Measurements from ENCODE around the gene RNPS1. TPM values are rescaled to one million over a fixed set of nuclear protein-coding genes. Genes with fewer than 3 reads are reported as not detected.

Gene RNPS1
- total RNA-seq, 1 experiment from 2014 or later, result 250 TPM

DNA sequence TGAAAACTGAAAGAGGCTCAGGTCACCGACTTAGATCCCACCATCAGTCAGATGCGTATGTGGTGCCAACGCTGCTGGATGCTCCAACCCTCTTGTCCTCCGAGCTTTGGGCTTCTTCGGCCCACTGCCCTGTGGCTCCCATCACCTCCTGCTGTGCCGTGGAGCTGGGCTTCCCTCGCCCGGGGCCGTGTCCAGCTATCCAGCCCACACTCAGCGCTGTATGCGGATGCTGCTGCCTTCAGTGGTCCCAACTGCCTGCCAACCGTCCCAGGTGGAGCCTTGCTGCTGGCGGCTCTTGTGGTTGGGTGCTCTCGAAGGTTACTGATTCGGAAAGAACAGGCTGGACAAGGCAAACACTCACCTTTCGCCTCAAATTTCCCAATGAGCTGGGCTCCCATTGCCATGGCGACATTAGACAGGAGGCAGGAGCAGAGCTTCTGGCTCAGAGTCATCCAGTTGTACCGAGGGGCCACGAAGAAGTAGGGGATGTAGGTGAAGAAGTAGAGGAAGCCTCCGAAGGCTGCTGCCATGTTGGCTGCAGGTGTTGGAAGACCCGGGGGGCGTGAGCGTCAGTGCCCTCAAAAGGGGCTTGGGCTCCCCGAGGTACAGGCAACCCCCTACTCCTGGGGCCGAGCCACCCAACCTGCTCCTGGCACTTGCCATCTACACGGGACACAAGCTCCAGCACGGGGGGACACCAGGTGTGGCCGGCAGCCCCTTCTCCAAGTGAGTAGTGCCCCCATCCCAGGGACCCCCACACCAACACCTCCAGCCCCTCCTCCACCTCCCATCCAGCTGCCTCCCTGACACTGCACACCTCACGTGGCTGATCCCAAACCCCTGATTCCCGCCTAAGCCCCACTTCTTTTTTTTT, 40.4 kb upstream of the RNPS1 start:
- ChIA-PET POLR2A (ENCODE audit: unreplicated experiment) (no interaction called here), CTCF (no interaction called here)
- peak overlapping the region; percentile 38 for H3K4me2 ChIP-seq
- H3K9me3 ChIP-seq (ENCODE audit: insufficient read depth, low read depth), result no peaks in the 10 kb centered on the region
- H3K4me1 ChIP-seq (replicated peaks; ENCODE audit: insufficient read depth), result peaks cover 6% of the 10 kb centered on the region
- H3K36me3 ChIP-seq (ENCODE audit: low read depth), result no peaks in the 10 kb centered on the region
- no peaks in the 10 kb centered on the region for H3F3A ChIP-seq (ENCODE audit: insufficient read depth, low read depth)
- no peaks in the 10 kb centered on the region for H3K79me2 ChIP-seq (ENCODE audit: low read depth)
- no peaks in the 10 kb centered on the region for H3K27me3 ChIP-seq (ENCODE audit: insufficient read depth, low read depth)
- no peak overlapping the region for H3K27ac ChIP-seq
- intact Hi-C loops (cut with micrococcal nuclease; ENCODE audit: unreplicated experiment), result no loop called here
- no peak overlapping the region for H3K4me3 ChIP-seq
- DNase-seq, result peak in 1 of 2 experiments; percentile 60
- no peaks in the 10 kb centered on the region for H4K20me1 ChIP-seq (ENCODE audit: insufficient read depth)
- H2AFZ ChIP-seq, result no peak overlapping the region
- no peaks in the 10 kb centered on the region for H3K9me2 ChIP-seq (ENCODE audit: insufficient read depth)
- no TSS peak for BruUV-seq (replicated peaks)
- TF ChIP-seq, protein P1, sequence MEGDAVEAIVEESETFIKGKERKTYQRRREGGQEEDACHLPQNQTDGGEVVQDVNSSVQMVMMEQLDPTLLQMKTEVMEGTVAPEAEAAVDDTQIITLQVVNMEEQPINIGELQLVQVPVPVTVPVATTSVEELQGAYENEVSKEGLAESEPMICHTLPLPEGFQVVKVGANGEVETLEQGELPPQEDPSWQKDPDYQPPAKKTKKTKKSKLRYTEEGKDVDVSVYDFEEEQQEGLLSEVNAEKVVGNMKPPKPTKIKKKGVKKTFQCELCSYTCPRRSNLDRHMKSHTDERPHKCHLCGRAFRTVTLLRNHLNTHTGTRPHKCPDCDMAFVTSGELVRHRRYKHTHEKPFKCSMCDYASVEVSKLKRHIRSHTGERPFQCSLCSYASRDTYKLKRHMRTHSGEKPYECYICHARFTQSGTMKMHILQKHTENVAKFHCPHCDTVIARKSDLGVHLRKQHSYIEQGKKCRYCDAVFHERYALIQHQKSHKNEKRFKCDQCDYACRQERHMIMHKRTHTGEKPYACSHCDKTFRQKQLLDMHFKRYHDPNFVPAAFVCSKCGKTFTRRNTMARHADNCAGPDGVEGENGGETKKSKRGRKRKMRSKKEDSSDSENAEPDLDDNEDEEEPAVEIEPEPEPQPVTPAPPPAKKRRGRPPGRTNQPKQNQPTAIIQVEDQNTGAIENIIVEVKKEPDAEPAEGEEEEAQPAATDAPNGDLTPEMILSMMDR (conservative IDR thresholded peaks at IDR 0.05), result no peak
- TF ChIP-seq EZH2 (IDR thresholded peaks at IDR 0.05; ENCODE audit: low read depth), result no peak

DNA sequence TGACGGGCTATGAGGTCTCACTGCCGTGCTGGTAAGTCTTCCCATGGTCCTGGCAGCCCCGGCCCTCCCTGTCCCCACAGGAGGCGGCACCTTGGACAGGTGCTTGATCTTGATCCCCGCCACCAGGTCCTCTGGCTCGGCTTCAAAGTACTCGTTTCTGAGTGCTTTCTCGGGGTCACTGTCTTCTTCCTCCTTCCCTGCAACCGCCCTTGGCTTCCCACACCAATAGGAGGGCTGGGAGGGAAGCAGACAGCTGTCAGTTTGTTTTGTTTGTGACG, 31.9 kb upstream of the RNPS1 start:
- DNase-seq, result no peak
- H3K79me2 ChIP-seq (ENCODE audit: low read depth), result no peaks in the 10 kb centered on the region
- H3K36me3 ChIP-seq (ENCODE audit: low read depth), result no peaks in the 10 kb centered on the region
- BruUV-seq (replicated peaks), result no TSS peak
- no peaks in the 10 kb centered on the region for H4K20me1 ChIP-seq (ENCODE audit: insufficient read depth)
- peaks cover 6% of the 10 kb centered on the region; the same call in 1 of the 2 replicates for H3K27me3 ChIP-seq (ENCODE audit: insufficient read depth, low read depth)
- intact Hi-C loops (cut with micrococcal nuclease; ENCODE audit: unreplicated experiment), result no loop called here
- TF ChIP-seq, protein P1 (conservative IDR thresholded peaks at IDR 0.05), result no peak
- no peak for TF ChIP-seq EZH2 (IDR thresholded peaks at IDR 0.05; ENCODE audit: low read depth)
- no peaks in the 10 kb centered on the region for H3K9me3 ChIP-seq (ENCODE audit: insufficient read depth, low read depth)
- CTCF ChIA-PET, result no interaction called here
- no peak overlapping the region for H3K4me3 ChIP-seq
- no peak overlapping the region for H3K4me2 ChIP-seq
- no peaks in the 10 kb centered on the region for H3K9me2 ChIP-seq (ENCODE audit: insufficient read depth)
- POLR2A ChIA-PET (ENCODE audit: unreplicated experiment), result no interaction called here
- H3F3A ChIP-seq (ENCODE audit: insufficient read depth, low read depth), result no peaks in the 10 kb centered on the region; the same call in 1 of the 2 replicates
- no peaks in the 10 kb centered on the region for H3K4me1 ChIP-seq (replicated peaks; ENCODE audit: insufficient read depth)
- no peak overlapping the region for H2AFZ ChIP-seq
- no peak overlapping the region for H3K27ac ChIP-seq

DNA sequence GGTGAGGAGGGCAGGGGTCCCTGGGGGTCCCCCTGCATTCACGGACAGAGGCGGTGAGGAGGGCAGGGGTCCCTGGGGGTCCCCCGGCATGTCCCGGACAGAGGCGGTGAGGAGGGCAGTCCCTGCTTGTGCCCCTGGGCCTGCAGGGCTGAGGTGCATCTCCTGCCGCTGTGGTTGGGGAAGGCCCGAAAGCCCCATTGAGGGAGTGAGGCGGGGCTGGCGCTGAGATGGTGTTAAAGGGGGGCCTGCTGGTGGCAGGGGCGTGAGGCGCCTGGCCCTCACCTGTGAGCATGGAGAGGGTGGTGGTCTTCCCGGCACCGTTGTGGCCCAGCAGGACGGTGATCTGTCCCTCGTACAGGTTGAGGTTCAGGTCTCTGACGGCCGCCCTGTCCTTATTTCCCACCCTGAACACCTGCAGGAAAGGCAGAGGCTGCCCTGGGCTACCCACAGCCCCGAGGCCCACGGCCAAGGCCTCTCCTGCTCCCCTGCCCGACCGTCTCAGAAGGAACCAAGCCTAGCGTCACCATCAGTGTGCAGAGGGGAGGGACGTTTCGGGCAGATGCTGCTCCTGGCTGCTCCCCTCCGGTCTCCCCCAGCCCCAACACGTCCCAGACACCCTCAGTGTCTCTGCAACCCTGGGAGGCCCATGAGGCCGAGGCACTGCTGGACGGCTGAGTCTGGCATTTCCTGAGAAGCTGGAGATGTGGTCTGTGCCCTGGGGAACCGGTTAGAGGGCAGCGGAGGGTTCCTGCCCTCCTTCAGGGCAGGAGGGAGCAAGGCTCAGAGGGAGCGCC, 31.4 kb upstream of the RNPS1 start:
- Histone ChIP-seq H3K27ac (no peak overlapping the region), H3K4me1 (replicated peaks; ENCODE audit: insufficient read depth) (no peaks in the 10 kb centered on the region), H3K36me3 (ENCODE audit: low read depth) (no peaks in the 10 kb centered on the region), H3K4me3 (no peak overlapping the region), H2AFZ (no peak overlapping the region), H3K9me3 (ENCODE audit: insufficient read depth, low read depth) (no peaks in the 10 kb centered on the region), H3K9me2 (ENCODE audit: insufficient read depth) (no peaks in the 10 kb centered on the region), H4K20me1 (ENCODE audit: insufficient read depth) (no peaks in the 10 kb centered on the region), H3K4me2 (no peak overlapping the region), H3K27me3 (ENCODE audit: insufficient read depth, low read depth) (peaks cover 6% of the 10 kb centered on the region; the same call in 1 of the 2 replicates), H3F3A (ENCODE audit: insufficient read depth, low read depth) (no peaks in the 10 kb centered on the region; the same call in 1 of the 2 replicates), H3K79me2 (ENCODE audit: low read depth) (no peaks in the 10 kb centered on the region)
- no peak for DNase-seq
- intact Hi-C loops (cut with micrococcal nuclease; ENCODE audit: unreplicated experiment), result no loop called here
- POLR2A ChIA-PET (ENCODE audit: unreplicated experiment), result interaction anchor here (0.6 kb wide), 1 partner anchor 374 kb away, joined by 9 read pairs; no protein-coding TSS in a partner anchor
- CTCF ChIA-PET, result no interaction called here
- no TSS peak for BruUV-seq (replicated peaks)
- TF ChIP-seq, protein P1 (conservative IDR thresholded peaks at IDR 0.05), result no peak
- TF ChIP-seq EZH2 (IDR thresholded peaks at IDR 0.05; ENCODE audit: low read depth), result no peak

Data from PC-9 (cell line).